GM12872 (cell line): Measurements from ENCODE around the gene ZDHHC3.

Experiments used
- CTCF ChIP-seq: IDR thresholded peaks from 3 replicates; pipeline ENCODE4 v1.5.1; 2011; ENCODE audit warnings: low read depth, mild to moderate bottlenecking, low read length, moderate library complexity; ENCODE audit not compliant: insufficient read depth

ZDHHC3 gene

GRCh38 chr3:44962621-44963393, 13.2 kb downstream of the ZDHHC3 start:
- no peak for TF ChIP-seq CTCF

- TF ChIP-seq CTCF: no peak
Measured at GRCh38 chr3:44961888-44962287, 14.1 kb downstream of the ZDHHC3 start.

GRCh38 chr3:44960387-44961026, 15.5 kb downstream of the ZDHHC3 start:
- TF ChIP-seq CTCF: no peak

- TF ChIP-seq CTCF: no peak
Measured at GRCh38 chr3:44958386-44958785, 17.6 kb downstream of the ZDHHC3 start.

GRCh38 chr3:44957986-44958385, 18.0 kb downstream of the ZDHHC3 start:
- no peak for TF ChIP-seq CTCF

GRCh38 chr3:44955917-44956316, 20.1 kb downstream of the ZDHHC3 start:
- no peak for TF ChIP-seq CTCF

GRCh38 chr3:44954962-44955361, 21.0 kb downstream of the ZDHHC3 start:
- no peak for TF ChIP-seq CTCF
